Activated T-helper 2 cell treated with anti-CD3 and anti-CD28 coated beads, Interferon-gamma antibody, Interleukin-2, Interleukin-4, amounts not matched to agents 10 μg/mL and 5 μg/mL and 100 μg/mL, durations not matched to agents 14 hours and 24 hours and 36 hours (primary cell): ENCODE measurements around the gene MNT. TPM values are rescaled to one million over a fixed set of nuclear protein-coding genes. Genes with fewer than 3 reads are reported as not detected.

Source experiments
- DNase-seq: peaks from one replicate; pipeline ENCODE4 v3.0.0; 2021; ENCODE audit warnings: low spot score
- H3K27ac Mint-ChIP-seq: one replicate; pipeline ENCODE4 v1.8.0; 2021; ENCODE audit warnings: mixed read lengths
- H3K27me3 Mint-ChIP-seq: one replicate; pipeline ENCODE4 v1.8.0; 2021; ENCODE audit warnings: low read depth, mixed read lengths
- H3K36me3 Mint-ChIP-seq: one replicate; pipeline ENCODE4 v1.8.0; 2021; ENCODE audit warnings: low read depth, mixed read lengths
- H3K4me1 Mint-ChIP-seq: one replicate; pipeline ENCODE4 v1.8.0; 2021; ENCODE audit warnings: low read depth, mixed read lengths
- H3K4me3 Mint-ChIP-seq: one replicate; pipeline ENCODE4 v1.8.0; 2021; ENCODE audit warnings: low read depth, mild to moderate bottlenecking, moderate library complexity, mixed read lengths
- H3K9me3 Mint-ChIP-seq: one replicate; pipeline ENCODE4 v1.8.0; 2021; ENCODE audit warnings: mixed read lengths
- intact Hi-C: fragments of 100-400 bp; cut with micrococcal nuclease; formaldehyde crosslinking; loops from one replicate; pipeline ENCODE4 v1.15.1; 2023
- total RNA-seq: library from RNA; stranded (reverse); gene quantifications from 2 replicates; pipeline ENCODE4 v1.2.3, GENCODE V29; 2022

The MNT gene
- total RNA-seq, 1 donor from 2014 or later, result 30.4 TPM

DNA sequence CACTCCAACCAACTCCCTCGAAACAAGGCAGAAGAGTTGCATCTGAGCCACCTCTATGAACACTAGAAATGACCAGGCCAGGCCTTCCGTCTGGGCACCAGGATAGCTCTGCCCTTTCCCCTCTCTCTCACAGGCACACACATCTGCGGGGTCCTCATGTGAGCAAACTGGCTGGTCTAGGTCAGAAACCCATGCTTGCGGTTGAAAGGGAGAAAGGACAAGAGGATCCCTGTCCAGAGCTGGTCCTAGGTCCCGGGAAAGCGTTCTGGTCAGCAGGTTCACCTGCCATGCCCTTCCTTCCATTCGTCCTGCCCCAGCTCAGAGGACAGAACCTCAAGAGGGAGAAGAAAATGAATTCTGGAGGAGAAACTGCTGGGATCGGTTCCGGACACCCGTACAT is 2.7 kb downstream of the MNT start:
- no peaks in the 10 kb centered on the region for H3K36me3 Mint-ChIP-seq
- intact Hi-C loops, result no loop called here
- H3K4me1 Mint-ChIP-seq, result peaks cover 39% of the 10 kb centered on the region
- peak overlapping the region; percentile 77 for H3K27ac Mint-ChIP-seq
- no peak for DNase-seq
- H3K27me3 Mint-ChIP-seq, result no peaks in the 10 kb centered on the region
- peak overlapping the region; percentile 98 for H3K4me3 Mint-ChIP-seq
- no peaks in the 10 kb centered on the region for H3K9me3 Mint-ChIP-seq

DNA sequence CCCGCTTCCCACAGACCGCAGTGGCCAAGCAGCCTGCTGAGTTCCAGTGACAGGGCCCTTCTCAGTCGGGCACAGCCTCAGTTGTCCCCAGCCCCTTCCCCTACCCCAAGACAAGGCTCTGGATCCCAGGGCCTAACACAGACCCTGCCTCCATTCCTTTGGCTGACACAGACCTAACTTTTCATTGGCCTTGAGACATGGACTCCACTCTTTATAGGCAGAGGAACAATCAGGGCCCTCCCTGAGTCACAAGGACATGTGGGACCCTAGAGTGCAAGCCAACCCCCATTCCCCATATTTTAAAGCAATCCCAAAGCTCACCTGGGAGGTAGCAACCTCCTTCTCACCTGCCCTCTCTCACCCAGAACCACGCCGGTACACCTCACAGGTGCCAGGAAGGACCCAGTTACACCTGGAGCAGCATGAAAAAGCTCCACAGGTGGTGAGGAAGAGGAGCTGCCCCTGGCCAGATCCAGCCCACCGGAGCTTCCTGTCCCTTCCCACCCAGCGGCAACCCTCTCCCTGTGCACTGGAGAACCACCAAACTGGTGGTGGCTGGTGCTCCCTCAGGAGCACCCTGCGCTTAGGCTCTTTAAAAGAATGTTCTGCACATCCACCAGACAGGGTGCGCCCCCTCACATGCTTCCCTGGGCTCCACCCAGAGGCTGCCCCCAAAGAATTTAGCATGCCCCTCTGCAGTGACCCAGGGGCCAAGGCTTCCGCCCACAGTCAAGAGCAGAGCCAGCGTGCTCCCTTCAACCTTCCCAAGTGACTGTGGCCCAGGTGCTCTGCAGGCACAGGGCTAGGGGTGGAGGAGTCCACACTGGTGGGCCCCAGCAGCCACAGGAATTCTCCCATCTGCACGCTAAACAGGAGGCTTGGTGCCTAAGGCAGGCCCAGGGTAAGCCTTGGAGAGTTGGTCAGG is 3.4 kb downstream of the MNT start:
- DNase-seq, result no peak
- Mint-ChIP-seq H3K27me3 (no peaks in the 10 kb centered on the region), H3K9me3 (no peaks in the 10 kb centered on the region), H3K36me3 (no peaks in the 10 kb centered on the region), H3K27ac (peak overlapping the region; percentile 77), H3K4me3 (peak overlapping the region; percentile 98), H3K4me1 (peaks cover 36% of the 10 kb centered on the region)
- intact Hi-C loops, result no loop called here

DNA sequence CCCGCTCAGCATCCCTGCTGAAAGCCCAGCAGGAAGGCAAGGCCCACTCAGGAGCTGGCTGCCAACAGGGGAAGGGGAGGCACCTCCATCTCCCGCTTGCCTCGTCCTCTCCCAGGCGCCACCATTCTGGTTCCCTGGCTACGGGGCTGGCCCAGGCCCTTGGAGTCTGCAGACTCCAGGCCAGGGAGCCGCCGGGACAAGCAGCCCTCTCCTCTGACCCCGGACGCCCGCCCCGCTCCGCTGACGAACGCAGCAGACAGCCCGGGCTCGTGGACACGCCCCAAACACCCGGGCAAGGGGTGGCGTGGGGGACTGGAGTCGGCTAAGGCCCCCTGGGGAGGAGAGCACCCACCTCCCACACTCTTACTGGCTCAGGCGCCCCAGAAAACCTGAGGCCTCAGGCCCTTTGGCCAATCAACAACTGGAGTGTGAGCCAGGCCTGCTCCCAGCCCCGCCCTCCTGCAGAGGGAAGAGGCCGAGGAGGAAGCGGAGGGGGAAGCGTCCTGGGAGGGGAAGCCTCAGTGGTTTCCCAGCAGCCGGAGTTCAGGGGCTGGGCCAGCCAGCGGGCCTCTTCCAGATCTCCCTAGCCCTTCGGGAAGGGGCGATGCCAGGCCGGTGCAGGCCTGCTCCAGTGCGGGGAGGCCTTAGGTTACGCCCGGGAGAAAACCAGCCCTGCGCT is 4.2 kb downstream of the MNT start:
- Mint-ChIP-seq H3K4me1 (peaks cover 40% of the 10 kb centered on the region), H3K27ac (peak overlapping the region; percentile 77), H3K9me3 (no peaks in the 10 kb centered on the region), H3K4me3 (peak overlapping the region; percentile 50), H3K36me3 (peaks cover 5% of the 10 kb centered on the region), H3K27me3 (no peaks in the 10 kb centered on the region)
- intact Hi-C loops, result no loop called here
- DNase-seq, result peak; percentile 67

DNA sequence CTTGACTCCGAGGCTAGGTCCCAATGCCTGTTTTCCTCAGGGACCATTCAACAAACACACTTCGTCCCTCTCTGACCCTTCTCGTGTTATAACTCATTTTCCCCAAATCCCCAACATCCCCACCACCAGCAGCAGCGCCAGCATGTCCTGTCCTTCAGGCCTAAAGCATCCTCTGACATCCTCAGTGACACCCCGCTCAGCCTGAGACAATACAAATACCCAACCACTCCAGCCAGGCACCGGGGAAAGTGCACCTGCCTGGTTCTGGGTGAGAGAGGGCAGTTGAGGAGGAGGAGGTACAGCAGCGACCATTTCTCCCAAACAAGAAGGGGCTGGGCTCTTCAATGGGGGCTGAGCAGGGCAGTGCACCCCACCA is 4.7 kb downstream of the MNT start:
- Mint-ChIP-seq H3K4me3 (peak overlapping the region; percentile 59), H3K27ac (peak overlapping the region; percentile 54), H3K4me1 (peaks cover 45% of the 10 kb centered on the region), H3K27me3 (no peaks in the 10 kb centered on the region), H3K36me3 (peaks cover 9% of the 10 kb centered on the region), H3K9me3 (no peaks in the 10 kb centered on the region)
- intact Hi-C loops, result no loop called here
- DNase-seq, result no peak

DNA sequence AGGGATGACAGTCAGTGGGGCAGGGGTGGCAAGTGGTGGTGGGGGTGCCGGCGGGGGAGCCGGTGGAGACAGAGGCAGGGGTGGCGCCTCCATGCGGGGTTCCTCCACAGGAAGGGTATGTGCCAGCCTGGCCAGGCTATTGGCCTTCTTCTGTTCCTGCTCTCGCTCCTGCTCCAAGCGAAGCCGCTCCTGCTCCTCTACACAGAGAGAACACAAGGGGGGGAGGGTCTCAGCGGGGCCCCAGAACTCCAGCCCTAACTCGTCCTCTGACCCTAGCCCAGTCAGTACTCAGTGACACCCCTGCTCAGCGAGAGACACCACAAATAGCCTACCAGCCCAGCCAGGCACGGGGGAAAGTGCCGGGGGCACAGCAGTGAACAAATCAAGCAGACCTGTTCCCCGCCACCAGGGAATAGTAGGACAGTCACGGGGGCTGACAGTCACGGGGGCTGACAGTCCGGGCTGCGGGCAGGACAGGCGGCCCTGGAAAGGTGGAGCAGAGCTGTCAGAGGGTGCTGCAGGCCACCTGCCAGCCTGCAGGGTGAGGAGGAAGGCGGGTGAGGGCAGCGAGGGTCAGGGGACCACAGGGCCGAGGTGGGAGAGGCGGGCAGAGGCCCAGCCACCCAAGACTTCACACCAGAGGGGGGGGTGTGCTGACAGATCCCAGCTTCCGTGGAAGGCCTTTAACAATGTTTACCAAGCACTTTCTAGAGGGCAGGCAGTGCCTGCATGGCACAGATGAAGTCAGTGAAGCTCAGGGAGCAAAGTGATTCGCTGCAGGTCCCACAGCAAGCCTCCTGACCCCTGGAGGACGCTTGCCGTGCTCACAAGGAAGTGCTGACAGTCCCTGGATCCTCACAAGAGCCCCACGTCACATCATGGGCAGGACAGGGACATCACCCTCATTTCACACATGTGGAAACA is 5.3 kb downstream of the MNT start:
- Mint-ChIP-seq H3K9me3 (no peaks in the 10 kb centered on the region), H3K4me3 (peak overlapping the region; percentile 59), H3K36me3 (peaks cover 9% of the 10 kb centered on the region), H3K4me1 (peaks cover 46% of the 10 kb centered on the region), H3K27me3 (no peaks in the 10 kb centered on the region), H3K27ac (peak overlapping the region; percentile 54)
- no peak for DNase-seq
- intact Hi-C loops, result no loop called here

DNA sequence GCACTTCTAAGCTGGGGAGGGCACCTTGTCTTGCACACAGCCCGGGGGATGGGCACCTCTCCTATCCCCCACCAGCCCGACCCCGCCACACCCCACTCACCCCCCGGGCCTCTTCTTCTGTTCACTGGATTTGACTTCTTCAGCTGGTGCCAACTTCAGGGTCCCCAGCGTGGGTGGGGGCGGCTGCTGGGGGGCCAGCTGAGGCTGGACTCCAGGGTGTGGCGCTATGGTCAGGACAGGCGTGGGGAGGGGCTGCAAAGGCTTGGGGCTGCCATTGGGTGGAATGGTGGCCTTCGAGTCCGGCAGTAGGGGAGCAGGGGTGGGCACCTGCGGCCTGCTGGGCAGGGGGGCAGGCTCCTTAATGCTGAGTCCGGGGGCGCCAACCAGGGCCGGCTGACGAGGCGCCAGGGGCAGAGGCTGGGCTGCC is 6.1 kb downstream of the MNT start:
- Mint-ChIP-seq H3K9me3 (no peaks in the 10 kb centered on the region), H3K4me3 (peak overlapping the region; percentile 45), H3K27me3 (no peaks in the 10 kb centered on the region), H3K27ac (peak overlapping the region; percentile 91), H3K4me1 (peaks cover 46% of the 10 kb centered on the region), H3K36me3 (peaks cover 13% of the 10 kb centered on the region)
- intact Hi-C loops, result no loop called here
- DNase-seq, result no peak

DNA sequence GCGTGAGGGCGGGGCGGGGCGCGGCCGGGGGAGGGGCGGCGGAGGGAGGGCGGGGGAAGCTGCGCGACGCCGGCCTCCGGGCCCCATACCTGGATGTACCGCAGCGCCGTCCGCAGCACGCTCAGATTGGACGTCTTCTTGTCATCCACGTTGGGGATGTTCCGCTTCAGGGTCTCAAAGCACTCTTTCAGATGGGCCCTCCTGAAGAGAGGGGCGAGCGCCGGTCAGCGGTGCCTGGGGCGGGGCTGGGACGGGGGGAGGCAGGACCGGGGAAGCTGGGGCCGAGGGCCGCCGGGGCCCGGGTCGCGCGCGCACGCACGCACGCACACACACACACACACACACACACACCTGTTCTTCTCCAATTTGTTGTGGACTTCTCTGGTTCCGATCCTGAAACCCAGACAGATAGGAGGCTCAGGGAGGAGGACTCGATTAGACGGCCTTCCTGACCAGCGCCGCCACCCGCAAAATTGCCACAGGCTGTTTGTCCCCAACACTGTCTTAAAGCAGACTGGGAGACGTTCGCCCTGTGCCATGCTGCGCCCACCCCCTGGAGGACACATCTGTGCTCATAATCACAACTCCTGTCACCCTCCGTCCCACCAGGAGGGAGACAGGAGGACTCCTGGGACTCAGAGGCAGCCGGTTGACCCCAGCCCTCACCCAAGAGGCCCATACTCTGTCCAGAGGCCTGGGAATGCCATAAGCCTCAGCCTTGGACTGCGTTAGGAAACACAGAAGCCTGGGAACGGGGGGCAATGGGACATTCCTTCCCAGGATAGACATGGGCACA is 6.7 kb downstream of the MNT start:
- Mint-ChIP-seq H3K27ac (peak overlapping the region; percentile 91), H3K4me3 (peak overlapping the region; percentile 80), H3K27me3 (no peaks in the 10 kb centered on the region), H3K4me1 (peaks cover 44% of the 10 kb centered on the region), H3K9me3 (no peaks in the 10 kb centered on the region), H3K36me3 (peaks cover 19% of the 10 kb centered on the region)
- DNase-seq, result no peak
- intact Hi-C loops, result loop anchor here (2.0 kb wide), 2 partner anchors 57 to 117 kb away; partner anchors contain the start of genes METTL16, SGSM2 and TSR1

DNA sequence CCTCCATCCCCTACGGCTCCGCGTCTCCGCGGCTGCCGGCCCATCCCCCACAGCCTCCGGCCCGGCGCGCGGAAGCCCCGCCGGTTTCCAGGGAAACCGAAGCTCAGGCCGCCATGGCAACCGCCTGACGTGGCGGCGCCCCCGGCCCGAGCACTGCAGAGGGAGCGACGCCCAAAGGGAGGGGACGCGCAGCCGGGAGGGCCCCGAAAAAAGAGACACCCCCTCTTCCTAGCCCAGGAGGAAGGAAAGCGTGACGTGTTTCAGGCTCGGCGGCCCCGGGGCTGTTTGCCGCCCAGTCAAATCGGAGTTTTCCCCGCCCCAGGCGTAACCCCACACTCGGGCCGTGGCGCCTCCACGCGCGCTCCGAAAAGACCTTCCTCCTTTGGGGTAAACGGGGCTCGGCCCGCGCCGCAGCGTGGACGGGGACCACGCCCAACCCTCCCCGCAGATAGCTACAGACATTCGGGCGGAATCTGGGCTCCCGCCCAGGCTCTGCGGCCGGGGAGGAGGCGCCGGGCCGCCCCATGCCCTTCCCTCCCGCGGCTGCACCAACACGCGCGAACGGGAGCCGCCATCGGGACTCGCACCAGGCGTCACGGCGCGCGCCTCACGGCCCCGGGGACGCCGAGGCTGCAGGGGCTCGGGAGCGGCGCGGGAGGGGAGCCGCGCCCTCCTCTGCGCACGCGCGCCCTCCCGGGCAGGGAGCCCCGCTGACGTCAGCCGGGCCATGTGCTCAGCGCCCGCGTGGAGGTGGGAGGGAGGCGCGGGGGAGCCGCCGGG is 7.5 kb downstream of the MNT start:
- Mint-ChIP-seq H3K4me1 (peaks cover 48% of the 10 kb centered on the region), H3K4me3 (peak overlapping the region; percentile 81)

DNA sequence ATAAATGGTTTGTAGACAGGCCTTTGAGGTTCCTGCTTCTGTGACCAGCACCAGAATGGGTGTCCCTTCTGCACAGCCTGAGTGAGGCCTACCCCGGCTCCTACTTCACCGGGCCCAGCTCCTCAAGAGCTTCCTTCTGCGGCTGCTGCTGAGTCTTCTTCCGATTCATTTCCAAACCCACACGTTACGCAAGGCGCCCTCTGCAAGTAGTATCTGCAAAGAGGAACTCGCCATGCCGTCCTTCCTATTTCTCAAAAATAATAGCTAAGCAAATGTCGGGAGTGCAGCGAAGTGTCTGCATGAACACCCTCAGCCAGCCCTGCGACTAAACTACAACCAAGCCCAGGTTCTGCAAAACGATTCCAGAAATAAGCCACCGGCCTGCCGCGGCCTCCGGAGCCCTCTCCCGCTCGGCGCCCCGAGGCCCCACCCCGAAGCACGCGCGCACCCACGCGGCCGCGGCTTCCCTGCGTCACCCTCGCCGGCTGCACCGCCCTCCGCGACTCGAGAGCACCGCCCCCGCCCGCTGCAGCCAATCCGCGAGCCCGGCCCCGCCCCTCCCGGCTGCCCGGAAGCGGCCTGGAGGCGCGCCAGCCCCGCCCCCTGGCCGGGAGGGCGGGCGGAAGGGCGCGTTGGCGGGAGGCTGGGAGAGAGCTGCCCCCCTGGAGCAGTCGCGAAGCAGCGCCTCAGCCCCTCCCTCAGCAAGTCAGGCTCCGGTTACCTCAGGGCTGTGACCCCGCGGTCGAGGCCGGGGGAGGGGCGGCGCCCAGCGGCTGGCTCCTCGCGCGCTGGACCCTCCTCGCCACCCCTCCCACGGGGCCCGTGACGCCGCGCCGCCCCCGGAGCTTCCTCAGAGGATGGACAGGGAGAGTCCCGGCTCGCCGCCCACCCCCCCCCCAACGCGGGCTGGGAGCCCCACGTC is 8.3 kb downstream of the MNT start:
- peaks cover 35% of the 10 kb centered on the region for H3K36me3 Mint-ChIP-seq
- H3K27ac Mint-ChIP-seq, result peak overlapping the region; percentile 94
- H3K4me3 Mint-ChIP-seq, result peak overlapping the region; percentile 90
- peak; percentile 96 for DNase-seq
- H3K4me1 Mint-ChIP-seq, result peaks cover 42% of the 10 kb centered on the region
- intact Hi-C loops, result loop anchor here (1.0 to 2.0 kb wide), 3 partner anchors 9 to 118 kb away; partner anchors contain the start of genes METTL16, MNT, SGSM2 and TSR1
- H3K9me3 Mint-ChIP-seq, result no peaks in the 10 kb centered on the region
- H3K27me3 Mint-ChIP-seq, result no peaks in the 10 kb centered on the region

More for the DNA sequence above, 7.5 kb downstream of the MNT start:
- Mint-ChIP-seq H3K27ac (peak overlapping the region; percentile 94), H3K27me3 (no peaks in the 10 kb centered on the region), H3K9me3 (no peaks in the 10 kb centered on the region), H3K36me3 (peaks cover 27% of the 10 kb centered on the region)
- peak; percentile 87 for DNase-seq
- intact Hi-C loops, result loop anchor here (2.0 kb wide), 2 partner anchors 57 to 117 kb away; partner anchors contain the start of genes METTL16, SGSM2 and TSR1

DNA sequence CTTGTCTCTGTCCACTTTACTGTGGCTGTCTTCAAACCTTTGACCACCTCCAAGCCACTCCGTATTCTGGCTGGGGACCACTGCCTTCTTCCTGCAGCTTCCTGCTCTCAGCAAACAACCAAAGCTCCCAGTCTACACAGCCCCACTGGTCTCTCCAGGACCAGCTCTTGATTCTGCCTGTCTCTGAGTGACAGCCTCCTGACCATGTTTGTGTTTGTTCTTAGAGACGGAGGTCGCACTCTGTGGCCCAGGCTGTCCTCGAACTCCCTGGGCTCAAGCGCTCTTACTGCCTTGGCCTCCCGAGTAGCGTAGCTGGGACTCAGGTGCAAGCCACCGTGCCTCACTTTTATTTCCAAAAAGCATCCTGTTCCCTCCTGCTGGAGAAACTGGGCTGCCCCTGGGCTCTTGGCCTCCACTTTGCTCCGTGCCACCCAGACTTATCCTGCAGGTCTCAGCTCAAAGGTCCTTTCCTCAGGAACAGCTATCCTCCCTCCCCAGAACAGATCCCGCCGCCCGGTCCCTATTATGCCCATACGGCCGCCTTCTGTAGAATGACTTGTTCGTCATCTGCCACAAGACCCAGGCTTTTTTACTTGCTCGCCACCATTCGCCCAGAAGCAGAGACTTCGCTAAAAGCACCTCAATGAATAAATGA is 9.1 kb downstream of the MNT start:
- H3K4me3 Mint-ChIP-seq, result peak overlapping the region; percentile 90
- peak overlapping the region; percentile 92 for H3K27ac Mint-ChIP-seq
- H3K27me3 Mint-ChIP-seq, result no peaks in the 10 kb centered on the region
- no peaks in the 10 kb centered on the region for H3K9me3 Mint-ChIP-seq
- DNase-seq, result no peak
- peaks cover 37% of the 10 kb centered on the region for H3K36me3 Mint-ChIP-seq
- intact Hi-C loops, result loop anchor here (1.0 to 2.0 kb wide), 3 partner anchors 10 to 119 kb away; partner anchors contain the start of genes METTL16, MNT, SGSM2 and TSR1
- H3K4me1 Mint-ChIP-seq, result peaks cover 37% of the 10 kb centered on the region
